HG03575 (cell line): ENCODE data around the gene MICALL2.
"Not testable (repeated sequence)": the region's sequence is repeated elsewhere in the genome, so short reads cannot be mapped to it uniquely, and the experiment has no call there.

Experiments used
- ATAC-seq: cut with Tn5 transposase; IDR thresholded peaks from one replicate; pipeline ENCODE4 v1.9.1; 2021; ENCODE audit not compliant: unreplicated experiment, insufficient number of reproducible peaks, low FRiP score; ENCODE audit errors: extremely low read depth

The MICALL2 gene

GRCh38 chr7:1454542-1454941 lies 4.7 kb downstream of the MICALL2 start:
- no peak for ATAC-seq

GRCh38 chr7:1452205-1452604 lies 7.1 kb downstream of the MICALL2 start:
- no peak for ATAC-seq

- no peak for ATAC-seq
Observed at GRCh38 chr7:1450987-1451386, 8.3 kb downstream of the MICALL2 start.

- ATAC-seq = no peak
Observed at GRCh38 chr7:1450431-1450830, 8.8 kb downstream of the MICALL2 start.

- ATAC-seq = no peak
Observed at GRCh38 chr7:1449951-1450350, 9.3 kb downstream of the MICALL2 start.

GRCh38 chr7:1449501-1449900 lies 9.8 kb downstream of the MICALL2 start:
- no peak for ATAC-seq

GRCh38 chr7:1448958-1449357 lies 10.3 kb downstream of the MICALL2 start:
- ATAC-seq = no peak

GRCh38 chr7:1447551-1448244 lies 11.6 kb downstream of the MICALL2 start:
- no peak for ATAC-seq

GRCh38 chr7:1447112-1447511 lies 12.2 kb downstream of the MICALL2 start:
- no peak for ATAC-seq

GRCh38 chr7:1446620-1447032 lies 12.6 kb downstream of the MICALL2 start:
- no peak for ATAC-seq

GRCh38 chr7:1446026-1446425 lies 13.2 kb downstream of the MICALL2 start:
- not testable (repeated sequence) for ATAC-seq

- no peak for ATAC-seq
Observed at GRCh38 chr7:1445341-1445740, 13.9 kb downstream of the MICALL2 start.

GRCh38 chr7:1444925-1445322 lies 14.3 kb downstream of the MICALL2 start:
- no peak for ATAC-seq

- ATAC-seq = no peak
Observed at GRCh38 chr7:1444214-1444924, 14.9 kb downstream of the MICALL2 start.

- not testable (repeated sequence) for ATAC-seq
Observed at GRCh38 chr7:1443587-1444200, 15.6 kb downstream of the MICALL2 start.

GRCh38 chr7:1442355-1443124 lies 16.7 kb downstream of the MICALL2 start:
- no peak for ATAC-seq

- no peak for ATAC-seq
Observed at GRCh38 chr7:1441615-1442354, 17.5 kb downstream of the MICALL2 start.

- no peak for ATAC-seq
Observed at GRCh38 chr7:1440620-1441019, 18.6 kb downstream of the MICALL2 start.
